ENCODE data around the gene CREB5. TPM values are rescaled to one million over a fixed set of nuclear protein-coding genes. Genes with fewer than 3 reads are reported as not detected.

CREB5 gene
- total RNA-seq, 1 experiment from 2014 or later, result 0.49 TPM

DNA sequence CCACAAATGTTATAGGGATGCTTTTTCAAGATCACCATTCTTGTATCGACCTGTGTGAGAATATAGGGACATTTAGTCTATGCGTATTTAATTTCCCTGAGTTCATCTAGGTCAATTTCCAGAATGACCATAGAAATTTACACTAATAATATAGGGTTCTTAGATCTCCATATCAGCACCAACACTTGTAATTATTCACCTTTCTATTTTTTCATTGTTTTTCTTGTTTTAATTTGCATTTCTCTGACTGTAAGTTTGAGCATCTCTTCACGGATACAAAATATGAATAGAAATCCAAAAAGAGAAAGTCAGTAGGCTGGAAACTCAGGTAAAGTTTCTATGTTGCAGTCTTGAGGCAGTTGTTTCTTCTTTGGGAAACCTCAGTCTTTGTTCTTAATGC, 134.8 kb downstream of the CREB5 start:
- peaks cover 73% of the 10 kb centered on the region for H3K27me3 ChIP-seq (ENCODE audit: insufficient read depth, low read length)
- H2AFZ ChIP-seq (ENCODE audit: low read depth, low read length, poor library complexity, severe bottlenecking), result no peak overlapping the region
- DNase-seq (ENCODE audit: low read depth, low spot score) (no peak), ATAC-seq (no peak)
- H3K9me3 ChIP-seq (ENCODE audit: control insufficient read depth in 1 of 2, insufficient read depth in 1 of 2, low read depth in 1 of 2, low read length in 2 of 2), result no peaks in the 10 kb centered on the region
- ChIA-PET CTCF (no interaction called here), RAD21 (ENCODE audit: low non-redundant PET in 1 of 2, low total read pairs in 2 of 2, uncharacterized antibody in 2 of 2, unreplicated experiment in 2 of 2) (no interaction called here), POLR2A (no interaction called here)
- H3K4me1 ChIP-seq (ENCODE audit: control insufficient read depth in 1 of 2, insufficient read depth in 2 of 2, low read length in 2 of 2), result no peaks in the 10 kb centered on the region
- no TSS peak for BruUV-seq (replicated peaks)
- intact Hi-C loops (cut with micrococcal nuclease), result no loop called here
- H3K4me3 ChIP-seq (replicated peaks in 1 of 2; ENCODE audit: low read depth in 1 of 2, low read length in 2 of 2), result no peak overlapping the region
- no peak overlapping the region for H3K4me2 ChIP-seq (ENCODE audit: low read length)
- H3K27ac ChIP-seq (ENCODE audit: low read depth, low read length), result no peak overlapping the region
- no peaks in the 10 kb centered on the region for H3K36me3 ChIP-seq (ENCODE audit: control insufficient read depth in 1 of 2, insufficient read depth in 2 of 2, low read length in 2 of 2)
- H3K9me2 ChIP-seq (ENCODE audit: insufficient read depth), result no peaks in the 10 kb centered on the region
- TF ChIP-seq CBX3 (IDR thresholded peaks at IDR 0.05; ENCODE audit: low read depth), result no peak
- no peaks in the 10 kb centered on the region for H4K20me1 ChIP-seq (ENCODE audit: insufficient read depth)
- H3K79me2 ChIP-seq (ENCODE audit: insufficient read depth, low read length), result no peaks in the 10 kb centered on the region
- H3K9ac ChIP-seq (ENCODE audit: low read length), result no peak overlapping the region

GRCh38 chr7:28548416-28548815, 136.1 kb downstream of the CREB5 start:
- BruUV-seq (replicated peaks), result no TSS peak
- CTCF ChIA-PET, result no interaction called here

More at GRCh38 chr7:28548416-28548815, 136.1 kb downstream of the CREB5 start:
- TF ChIP-seq CEBPB (IDR thresholded peaks at IDR 0.05; ENCODE audit: low read depth) (no peak), ZFX (IDR thresholded peaks at IDR 0.05) (no peak), SRF (IDR thresholded peaks at IDR 0.05; ENCODE audit: low read depth) (no peak), ELF1 (IDR thresholded peaks at IDR 0.05; ENCODE audit: borderline replicate concordance, low read depth) (no peak), POLR2AphosphoS5 (IDR thresholded peaks at IDR 0.05; ENCODE audit: low read depth, low read length) (no peak), ATF3 (IDR thresholded peaks at IDR 0.05) (no peak)
- TF ChIP-seq, protein P1, sequence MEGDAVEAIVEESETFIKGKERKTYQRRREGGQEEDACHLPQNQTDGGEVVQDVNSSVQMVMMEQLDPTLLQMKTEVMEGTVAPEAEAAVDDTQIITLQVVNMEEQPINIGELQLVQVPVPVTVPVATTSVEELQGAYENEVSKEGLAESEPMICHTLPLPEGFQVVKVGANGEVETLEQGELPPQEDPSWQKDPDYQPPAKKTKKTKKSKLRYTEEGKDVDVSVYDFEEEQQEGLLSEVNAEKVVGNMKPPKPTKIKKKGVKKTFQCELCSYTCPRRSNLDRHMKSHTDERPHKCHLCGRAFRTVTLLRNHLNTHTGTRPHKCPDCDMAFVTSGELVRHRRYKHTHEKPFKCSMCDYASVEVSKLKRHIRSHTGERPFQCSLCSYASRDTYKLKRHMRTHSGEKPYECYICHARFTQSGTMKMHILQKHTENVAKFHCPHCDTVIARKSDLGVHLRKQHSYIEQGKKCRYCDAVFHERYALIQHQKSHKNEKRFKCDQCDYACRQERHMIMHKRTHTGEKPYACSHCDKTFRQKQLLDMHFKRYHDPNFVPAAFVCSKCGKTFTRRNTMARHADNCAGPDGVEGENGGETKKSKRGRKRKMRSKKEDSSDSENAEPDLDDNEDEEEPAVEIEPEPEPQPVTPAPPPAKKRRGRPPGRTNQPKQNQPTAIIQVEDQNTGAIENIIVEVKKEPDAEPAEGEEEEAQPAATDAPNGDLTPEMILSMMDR (IDR thresholded peaks at IDR 0.05 in 2 of 3, conservative IDR thresholded peaks at IDR 0.05 in 1 of 3; ENCODE audit: borderline replicate concordance in 1 of 3, insufficient read depth in 1 of 3, low read depth in 2 of 3, low read length in 2 of 3), result no peak
- no peaks in the 10 kb centered on the region for H3K9me2 ChIP-seq (ENCODE audit: insufficient read depth)
- no peaks in the 10 kb centered on the region for H3K9me3 ChIP-seq (ENCODE audit: control insufficient read depth in 1 of 2, insufficient read depth in 1 of 2, low read depth in 1 of 2, low read length in 2 of 2)
- DNase-seq (ENCODE audit: low read depth, low spot score) (no peak), ATAC-seq (no peak)
- intact Hi-C loops (cut with micrococcal nuclease), result no loop called here
- no peak overlapping the region for H3K27ac ChIP-seq (ENCODE audit: low read depth, low read length)
- no peaks in the 10 kb centered on the region for H4K20me1 ChIP-seq (ENCODE audit: insufficient read depth)
- H2AFZ ChIP-seq (ENCODE audit: low read depth, low read length, poor library complexity, severe bottlenecking), result no peak overlapping the region
- no peaks in the 10 kb centered on the region for H3K79me2 ChIP-seq (ENCODE audit: insufficient read depth, low read length)
- no peak overlapping the region for H3K9ac ChIP-seq (ENCODE audit: low read length)
- H3K4me1 ChIP-seq (ENCODE audit: control insufficient read depth in 1 of 2, insufficient read depth in 2 of 2, low read length in 2 of 2), result no peaks in the 10 kb centered on the region
- ChIA-PET RAD21 (ENCODE audit: low non-redundant PET in 1 of 2, low total read pairs in 2 of 2, uncharacterized antibody in 2 of 2, unreplicated experiment in 2 of 2) (no interaction called here), POLR2A (no interaction called here)
- no peaks in the 10 kb centered on the region for H3K36me3 ChIP-seq (ENCODE audit: control insufficient read depth in 1 of 2, insufficient read depth in 2 of 2, low read length in 2 of 2)
- H3K4me2 ChIP-seq (ENCODE audit: low read length), result no peak overlapping the region
- H3K27me3 ChIP-seq (ENCODE audit: insufficient read depth, low read length), result peaks cover 72% of the 10 kb centered on the region
- H3K4me3 ChIP-seq (replicated peaks in 1 of 2; ENCODE audit: low read depth in 1 of 2, low read length in 2 of 2), result no peak overlapping the region
